ENCODE results near the gene SMPX. TPM values are rescaled to one million over a fixed set of nuclear protein-coding genes. Genes with fewer than 3 reads are reported as not detected.
A peak's percentile ranks its signal among the peaks of the same experiment; 100 is the strongest.

The SMPX gene
- total and polyA plus RNA-seq, 3 donors from 2014 or later = 4.2 TPM; not detected in 2

DNA sequence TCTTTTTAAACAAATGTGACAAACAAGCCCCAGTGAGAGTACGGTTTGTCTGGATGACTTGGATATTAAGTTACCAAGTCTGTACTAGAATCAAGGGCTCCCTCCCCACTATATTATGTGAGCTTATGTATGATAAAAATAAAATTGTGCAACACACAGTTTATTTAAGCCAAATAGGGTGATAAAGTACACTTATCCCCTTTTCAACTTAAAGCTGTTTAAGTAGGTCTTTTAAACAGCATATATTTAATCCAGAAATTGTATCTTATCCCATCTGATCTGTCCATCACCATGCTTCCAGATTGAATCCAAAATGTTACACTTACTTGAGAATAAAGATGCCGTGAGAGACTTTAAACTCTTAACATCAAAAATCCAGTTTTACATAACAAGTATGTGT lies 97.8 kb downstream of the SMPX start:
- no peaks in the 10 kb centered on the region for H3K4me1 ChIP-seq
- WGBS, 2 donors = 53 to 67% methylated on average over 2 of the region's 2 CpGs
- no peaks in the 10 kb centered on the region for H3K36me3 ChIP-seq (ENCODE audit: low read depth, missing control alignments)
- intact Hi-C loops (cut with DNase I; ENCODE audit: low total_unique reads) = no loop called here
- H3K9me3 ChIP-seq = no peaks in the 10 kb centered on the region
- TF ChIP-seq CTCF (IDR thresholded peaks at IDR 0.05) = no peak
- no peak for TF ChIP-seq POLR2A (IDR thresholded peaks at IDR 0.05)
- no peak for DNase-seq
- no peaks in the 10 kb centered on the region for H3K27me3 ChIP-seq
- no peak overlapping the region for H3K4me3 ChIP-seq
- no peak overlapping the region for H3K27ac ChIP-seq

- no peak for DNase-seq
- 69 to 73% methylated on average over 2 to 3 of the region's 3 CpGs for WGBS, 2 donors
- no peaks in the 10 kb centered on the region for H3K27me3 ChIP-seq
- H3K36me3 ChIP-seq (ENCODE audit: low read depth, missing control alignments) = no peaks in the 10 kb centered on the region
- no peak overlapping the region for H3K4me3 ChIP-seq
- no peaks in the 10 kb centered on the region for H3K4me1 ChIP-seq
- no peaks in the 10 kb centered on the region for H3K9me3 ChIP-seq
- TF ChIP-seq POLR2A (IDR thresholded peaks at IDR 0.05) = no peak
- no peak for TF ChIP-seq CTCF (IDR thresholded peaks at IDR 0.05)
- intact Hi-C loops (cut with DNase I; ENCODE audit: low total_unique reads) = no loop called here
- H3K27ac ChIP-seq = no peak overlapping the region
Observed at GRCh38 chrX:21659320-21659719, 98.6 kb downstream of the SMPX start.

GRCh38 chrX:21658746-21659145 lies 99.2 kb downstream of the SMPX start:
- intact Hi-C loops (cut with DNase I; ENCODE audit: low total_unique reads) = no loop called here
- H3K4me1 ChIP-seq = no peaks in the 10 kb centered on the region
- no peaks in the 10 kb centered on the region for H3K27me3 ChIP-seq
- H3K27ac ChIP-seq = no peak overlapping the region
- peak overlapping the region in 1 of 2 donors; percentile 38 for H3K4me3 ChIP-seq
- TF ChIP-seq POLR2A (IDR thresholded peaks at IDR 0.05) (no peak), CTCF (IDR thresholded peaks at IDR 0.05) (no peak)
- H3K36me3 ChIP-seq (ENCODE audit: low read depth, missing control alignments) = no peaks in the 10 kb centered on the region
- DNase-seq = no peak
- 20% methylated on average over 22 of the region's 23 CpGs; no CpG with 5 or more reads in 1 of the 2 donors for WGBS, 2 donors
- no peaks in the 10 kb centered on the region for H3K9me3 ChIP-seq

GRCh38 chrX:21658152-21658737 lies 99.7 kb downstream of the SMPX start, which contains the start of gene KLHL34:
Gene KLHL34 (minus strand): TSS chrX:21658330. CDS start chrX:21657788, 542 bp downstream.
- Histone ChIP-seq H3K36me3 (ENCODE audit: low read depth, missing control alignments) (no peaks in the 10 kb centered on the region), H3K9me3 (no peaks in the 10 kb centered on the region), H3K4me3 (peak within 1 kb of the TSS in 1 of 2 donors; percentile 38), H3K4me1 (no peaks in the 10 kb centered on the region), H3K27ac (no peak within 1 kb of the TSS), H3K27me3 (no peaks in the 10 kb centered on the region)
- intact Hi-C loops (cut with DNase I; ENCODE audit: low total_unique reads) = no loop called here
- no peak for DNase-seq
- 0% methylated on average over 1 of the region's 60 CpGs; no CpG with 5 or more reads in 1 of the 2 donors for WGBS, 2 donors
- no peak for TF ChIP-seq POLR2A (IDR thresholded peaks at IDR 0.05)
- TF ChIP-seq CTCF (IDR thresholded peaks at IDR 0.05) = no peak

All from testis (tissue), 3 donors.